Measurements from ENCODE around the gene AMER3.
A peak's percentile ranks its signal among the peaks of the same experiment; 100 is the strongest.

AMER3 gene

DNA sequence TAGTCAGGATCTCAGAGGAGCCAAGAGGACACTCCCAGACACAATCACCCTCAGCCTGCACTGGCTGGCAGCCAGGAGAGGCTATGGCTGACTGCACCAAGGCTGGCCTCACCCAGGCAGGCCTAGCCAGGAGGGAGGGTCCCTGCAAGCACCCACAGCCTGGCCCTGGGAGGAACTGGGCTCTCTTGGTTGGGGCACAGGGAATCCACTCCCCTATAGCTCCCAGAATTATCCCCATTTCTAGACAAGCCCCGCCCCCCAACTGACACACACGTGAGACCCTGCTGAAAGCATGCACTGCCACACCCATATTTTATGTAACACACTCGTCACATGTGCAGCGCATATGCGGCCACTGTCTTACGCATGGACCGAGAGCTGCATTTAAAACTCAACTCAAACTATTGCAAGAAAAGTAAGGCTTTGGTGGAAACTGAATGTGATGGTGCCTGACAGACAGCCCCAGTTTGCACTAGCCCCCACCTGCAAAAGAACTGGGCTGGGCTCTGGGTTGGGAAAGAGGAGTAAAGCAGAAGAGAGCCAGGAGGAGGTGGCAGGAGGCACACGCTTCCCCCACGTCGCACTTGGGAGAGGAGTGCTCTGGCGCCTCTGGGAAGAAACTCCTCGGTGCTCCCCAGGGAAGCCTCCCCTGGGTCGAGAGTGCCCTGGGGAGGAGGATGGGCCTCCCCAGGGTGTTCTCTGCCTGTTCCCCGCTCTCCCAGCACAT is 52.5 kb downstream of the AMER3 start:
- no peak overlapping the region for H3K4me3 Mint-ChIP-seq
- TF ChIP-seq, protein P1, sequence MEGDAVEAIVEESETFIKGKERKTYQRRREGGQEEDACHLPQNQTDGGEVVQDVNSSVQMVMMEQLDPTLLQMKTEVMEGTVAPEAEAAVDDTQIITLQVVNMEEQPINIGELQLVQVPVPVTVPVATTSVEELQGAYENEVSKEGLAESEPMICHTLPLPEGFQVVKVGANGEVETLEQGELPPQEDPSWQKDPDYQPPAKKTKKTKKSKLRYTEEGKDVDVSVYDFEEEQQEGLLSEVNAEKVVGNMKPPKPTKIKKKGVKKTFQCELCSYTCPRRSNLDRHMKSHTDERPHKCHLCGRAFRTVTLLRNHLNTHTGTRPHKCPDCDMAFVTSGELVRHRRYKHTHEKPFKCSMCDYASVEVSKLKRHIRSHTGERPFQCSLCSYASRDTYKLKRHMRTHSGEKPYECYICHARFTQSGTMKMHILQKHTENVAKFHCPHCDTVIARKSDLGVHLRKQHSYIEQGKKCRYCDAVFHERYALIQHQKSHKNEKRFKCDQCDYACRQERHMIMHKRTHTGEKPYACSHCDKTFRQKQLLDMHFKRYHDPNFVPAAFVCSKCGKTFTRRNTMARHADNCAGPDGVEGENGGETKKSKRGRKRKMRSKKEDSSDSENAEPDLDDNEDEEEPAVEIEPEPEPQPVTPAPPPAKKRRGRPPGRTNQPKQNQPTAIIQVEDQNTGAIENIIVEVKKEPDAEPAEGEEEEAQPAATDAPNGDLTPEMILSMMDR (IDR thresholded peaks at IDR 0.05; ENCODE audit: unreplicated experiment in 3 of 3): no peak
- no peaks in the 10 kb centered on the region for H3K4me1 Mint-ChIP-seq
- H3K9me3 Mint-ChIP-seq: no peaks in the 10 kb centered on the region
- H3K36me3 Mint-ChIP-seq (ENCODE audit: low read depth): no peaks in the 10 kb centered on the region
- peaks cover 7% of the 10 kb centered on the region for H3K27me3 Mint-ChIP-seq (ENCODE audit: low read depth)
- peak overlapping the region in 2 of 3 experiments; percentile 67 to 76 for H3K27ac Mint-ChIP-seq

DNA sequence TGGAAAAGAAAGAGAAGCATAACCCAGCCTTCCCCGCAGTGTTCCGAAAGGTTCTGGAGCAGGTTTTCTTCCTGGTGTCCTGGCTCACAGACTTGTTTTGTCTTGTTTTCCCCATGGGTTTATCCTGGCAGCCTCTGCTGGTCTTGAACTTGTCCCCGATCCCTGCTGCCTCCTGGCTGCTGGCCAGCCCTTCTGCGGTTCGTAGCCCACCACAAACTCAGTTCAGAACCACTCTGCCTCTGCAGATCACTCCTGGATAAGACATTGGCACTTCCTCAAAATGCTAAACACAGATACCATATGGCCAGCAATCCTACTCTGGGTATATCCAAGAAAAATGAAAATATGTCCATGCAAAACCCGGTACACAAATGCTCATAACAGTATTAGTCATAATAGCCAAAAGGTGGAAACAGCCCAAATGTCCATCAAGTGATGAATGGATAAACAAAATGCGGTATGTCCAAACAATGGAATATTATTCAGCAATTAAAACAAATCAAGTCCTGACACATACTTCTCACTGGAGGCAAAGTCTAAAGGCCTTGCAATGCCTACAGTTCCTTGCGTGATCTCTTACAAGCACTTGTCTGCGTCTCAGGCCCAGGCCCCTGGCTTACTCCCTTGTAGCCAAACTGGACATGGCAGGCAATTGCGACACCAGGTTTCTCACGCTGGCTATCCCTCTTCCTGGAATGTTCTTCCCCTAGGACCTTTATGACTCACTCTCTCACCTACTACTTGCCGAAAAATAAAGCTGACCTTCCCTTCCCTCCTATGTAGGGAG is 53.3 kb downstream of the AMER3 start:
- peaks cover 7% of the 10 kb centered on the region for H3K27me3 Mint-ChIP-seq (ENCODE audit: low read depth)
- H3K27ac Mint-ChIP-seq: no peak overlapping the region
- no peaks in the 10 kb centered on the region for H3K4me1 Mint-ChIP-seq
- TF ChIP-seq, protein P1 (IDR thresholded peaks at IDR 0.05; ENCODE audit: unreplicated experiment in 3 of 3): no peak
- H3K4me3 Mint-ChIP-seq: no peak overlapping the region
- H3K36me3 Mint-ChIP-seq (ENCODE audit: low read depth): no peaks in the 10 kb centered on the region
- H3K9me3 Mint-ChIP-seq: no peaks in the 10 kb centered on the region

DNA sequence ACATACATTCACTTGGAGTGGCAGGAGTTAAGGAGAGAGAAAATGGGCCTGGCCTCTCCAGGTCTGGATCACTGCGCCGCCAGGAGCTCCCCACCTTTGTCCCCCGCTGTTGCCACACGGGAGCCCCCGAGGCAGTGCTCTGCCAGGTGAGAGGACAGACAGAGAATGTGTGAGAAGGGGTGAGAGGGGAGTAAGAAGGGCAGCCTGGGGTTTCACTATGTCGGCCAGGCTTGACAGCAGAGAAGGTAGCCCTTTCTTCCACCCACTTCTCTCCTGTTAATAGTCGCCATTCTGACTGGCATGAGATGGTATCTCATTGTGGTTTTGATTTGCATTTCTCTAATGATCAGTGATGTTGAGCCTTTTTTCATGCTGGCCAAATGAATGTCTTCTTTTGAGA is 55.1 kb downstream of the AMER3 start:
- Mint-ChIP-seq H3K4me3 (no peak overlapping the region), H3K27me3 (ENCODE audit: low read depth) (peaks cover 7% of the 10 kb centered on the region), H3K27ac (no peak overlapping the region), H3K4me1 (no peaks in the 10 kb centered on the region), H3K9me3 (no peaks in the 10 kb centered on the region), H3K36me3 (ENCODE audit: low read depth) (no peaks in the 10 kb centered on the region)
- TF ChIP-seq, protein P1 (IDR thresholded peaks at IDR 0.05; ENCODE audit: unreplicated experiment in 3 of 3): no peak

DNA sequence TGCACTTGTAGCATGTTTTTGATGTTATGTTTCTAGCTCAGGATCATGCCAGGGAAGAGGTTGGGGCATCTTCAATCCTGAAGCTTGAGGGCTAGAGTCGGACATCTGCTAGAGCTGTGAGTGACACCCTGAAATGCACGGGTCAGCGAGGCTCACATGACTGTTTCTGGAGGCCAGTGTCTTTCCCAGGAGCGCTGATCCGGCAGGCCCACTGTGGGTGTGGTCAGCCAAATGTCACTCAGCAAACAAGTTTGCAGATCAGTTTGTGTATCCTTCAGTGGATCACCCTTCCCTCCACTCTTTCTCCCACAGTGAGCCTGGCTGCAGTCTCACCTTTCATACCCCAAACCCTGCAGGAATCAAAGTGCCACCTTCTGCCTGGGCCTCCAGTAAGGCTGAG is 58.4 kb downstream of the AMER3 start:
- Mint-ChIP-seq H3K9me3 (no peaks in the 10 kb centered on the region), H3K4me3 (no peak overlapping the region), H3K27ac (no peak overlapping the region), H3K4me1 (peaks cover 3% of the 10 kb centered on the region), H3K36me3 (ENCODE audit: low read depth) (no peaks in the 10 kb centered on the region), H3K27me3 (ENCODE audit: low read depth) (peaks cover 3% of the 10 kb centered on the region)
- TF ChIP-seq, protein P1 (IDR thresholded peaks at IDR 0.05; ENCODE audit: unreplicated experiment in 3 of 3): no peak

DNA sequence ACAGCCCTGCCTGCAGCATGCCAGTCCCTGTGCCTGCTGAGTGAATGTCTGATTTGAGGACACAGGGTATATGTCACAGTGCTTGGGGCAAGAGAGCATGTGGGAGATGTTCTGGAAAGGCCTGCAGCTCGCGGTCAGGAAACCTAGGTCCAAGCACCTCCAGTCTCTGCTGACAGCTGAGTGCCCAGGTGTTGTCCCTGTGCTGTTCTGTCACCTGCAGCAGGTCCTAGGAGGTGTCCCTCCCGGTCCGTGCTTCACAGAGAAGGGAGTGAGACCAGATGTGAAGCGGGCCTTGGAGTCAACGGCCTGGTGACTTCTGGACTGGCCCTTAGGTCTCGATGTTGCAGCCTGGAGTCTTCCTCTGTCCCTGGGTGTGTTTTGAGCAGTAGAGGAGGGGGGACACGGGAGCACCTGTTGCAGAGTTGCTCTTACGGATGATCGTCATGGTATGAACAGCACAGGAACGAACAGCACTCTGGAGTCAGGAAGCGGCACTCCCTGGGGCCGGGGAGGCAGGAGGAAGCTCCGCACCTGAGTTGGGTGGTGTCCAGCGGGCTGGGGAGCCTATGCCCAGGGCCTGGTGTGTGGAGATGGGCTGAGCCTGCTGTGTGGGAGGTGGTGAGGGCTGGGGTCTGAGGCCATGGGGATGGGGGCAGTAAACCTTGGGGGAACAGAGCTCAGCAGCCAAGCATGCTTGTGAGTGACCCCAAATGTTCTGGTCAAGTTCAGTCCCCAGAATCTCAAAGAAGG is 59.8 kb downstream of the AMER3 start:
- TF ChIP-seq, protein P1 (IDR thresholded peaks at IDR 0.05; ENCODE audit: unreplicated experiment in 3 of 3): no peak

More for the DNA sequence above, 59.8 kb downstream of the AMER3 start:
- Mint-ChIP-seq H3K4me1 (peaks cover 12% of the 10 kb centered on the region), H3K4me3 (no peak overlapping the region), H3K9me3 (no peaks in the 10 kb centered on the region), H3K27ac (no peak overlapping the region), H3K36me3 (ENCODE audit: low read depth) (no peaks in the 10 kb centered on the region), H3K27me3 (ENCODE audit: low read depth) (peaks cover 3% of the 10 kb centered on the region)

Measured in nephron (organoid).